Smooth muscle cell of the brain vasculature (primary cell): ENCODE measurements around the gene GID8.
"Not testable (repeated sequence)": the region's sequence is repeated elsewhere in the genome, so short reads cannot be mapped to it uniquely, and the experiment has no call there.

Source experiments
- DNase-seq: peaks from one replicate; pipeline ENCODE4 v3.0.0-alpha.2; 2012; ENCODE audit warnings: low read depth, low spot score

GID8 gene

GRCh38 chr20:62922451-62922921, 15.5 kb upstream of the GID8 start:
- no peak for DNase-seq

- not testable (repeated sequence) for DNase-seq
Observed at GRCh38 chr20:62923059-62923668, 14.8 kb upstream of the GID8 start.

GRCh38 chr20:62923669-62924441, 14.1 kb upstream of the GID8 start:
- DNase-seq = no peak

- no peak for DNase-seq
Observed at GRCh38 chr20:62924442-62925075, 13.4 kb upstream of the GID8 start.

- no peak for DNase-seq
Observed at GRCh38 chr20:62925076-62925419, 12.9 kb upstream of the GID8 start.

- DNase-seq = no peak
Observed at GRCh38 chr20:62925420-62926228, 12.3 kb upstream of the GID8 start.

- no peak for DNase-seq
Observed at GRCh38 chr20:62926229-62927127, 11.5 kb upstream of the GID8 start, which contains the start of gene DIDO1. TSS of gene DIDO1 (minus strand) at chr20:62926505.

GRCh38 chr20:62927128-62927705, 10.7 kb upstream of the GID8 start:
- no peak for DNase-seq

GRCh38 chr20:62928246-62928939, 9.6 kb upstream of the GID8 start:
- DNase-seq = no peak

GRCh38 chr20:62929051-62929538, 8.9 kb upstream of the GID8 start:
- no peak for DNase-seq

GRCh38 chr20:62931464-62931863, 6.5 kb upstream of the GID8 start:
- DNase-seq = no peak

GRCh38 chr20:62933966-62934365, 4.0 kb upstream of the GID8 start:
- no peak for DNase-seq

GRCh38 chr20:62935204-62935967, 2.6 kb upstream of the GID8 start:
- no peak for DNase-seq

- DNase-seq = no peak
Observed at GRCh38 chr20:62935968-62936585, 1.9 kb upstream of the GID8 start.

- DNase-seq = peak; percentile 92
Observed at GRCh38 chr20:62937268-62938104, 461 bp upstream of the GID8 start.

GRCh38 chr20:62940875-62941274, 2.9 kb downstream of the GID8 start:
- no peak for DNase-seq

GRCh38 chr20:62941792-62942191, 3.8 kb downstream of the GID8 start:
- no peak for DNase-seq

GRCh38 chr20:62942456-62942855, 4.5 kb downstream of the GID8 start:
- DNase-seq = no peak
